RWPE1 (cell line): ENCODE measurements around the gene IL10RA.

Experiments used
- CTCF ChIA-PET: fragments of 350-600 bp; sonication (Branson Sonifier 250); formaldehyde crosslinking; extraction: SDS; loops from one replicate; lab custom pipeline; 2021; lab: Yijun Ruan, JAX
- POLR2A ChIA-PET: fragments of 400-600 bp; formaldehyde crosslinking; extraction: SDS; loops from one replicate; lab custom pipeline; 2020; ENCODE audit warnings: antibody characterized with exemption; ENCODE audit not compliant: low non-redundant PET; lab: Yijun Ruan, JAX
- DNase-seq: peaks from one replicate; pipeline ENCODE4 v3.0.0; 2012; ENCODE audit warnings: low spot score
- H3K27ac ChIP-seq: fragments of 450-650 bp; 2 replicates; pipeline ENCODE4 v1.5.1; 2017
- CTCF ChIP-seq: fragments of 450-650 bp; conservative IDR thresholded peaks from 2 replicates; pipeline ENCODE4 v1.5.1; 2017; ENCODE audit warnings: low read depth, mild to moderate bottlenecking

Gene IL10RA

GRCh38 chr11:118010738-118011461, 24.7 kb downstream of the IL10RA start:
- CTCF ChIA-PET = no interaction called here

GRCh38 chr11:118012083-118012669, 26.0 kb downstream of the IL10RA start:
- ChIA-PET POLR2A (no interaction called here), CTCF (interaction anchor here (0.6 kb wide), 1 partner anchor 227 kb away, joined by 3 read pairs; no protein-coding TSS in a partner anchor)
- H3K27ac ChIP-seq = peak overlapping the region; percentile 45
- no peak for TF ChIP-seq CTCF
- DNase-seq = peak; percentile 64

More at GRCh38 chr11:118010738-118011461, 24.7 kb downstream of the IL10RA start:
- no peak for DNase-seq
- POLR2A ChIA-PET = no interaction called here
- H3K27ac ChIP-seq = no peak overlapping the region; the same call in 1 of the 2 replicates
- TF ChIP-seq CTCF = no peak

GRCh38 chr11:118014022-118014421, 27.8 kb downstream of the IL10RA start:
- ChIA-PET POLR2A (no interaction called here), CTCF (no interaction called here)
- H3K27ac ChIP-seq = no peak overlapping the region
- TF ChIP-seq CTCF = no peak
- DNase-seq = no peak

- ChIA-PET CTCF (no interaction called here), POLR2A (no interaction called here)
- no peak for DNase-seq
- TF ChIP-seq CTCF = no peak
- no peak overlapping the region for H3K27ac ChIP-seq
Measured at GRCh38 chr11:118015385-118015841, 29.2 kb downstream of the IL10RA start.

GRCh38 chr11:118016104-118016503, 29.9 kb downstream of the IL10RA start:
- POLR2A ChIA-PET = no interaction called here
- CTCF ChIA-PET = no interaction called here
- no peak overlapping the region for H3K27ac ChIP-seq
- no peak for DNase-seq
- no peak for TF ChIP-seq CTCF

- POLR2A ChIA-PET = no interaction called here
- DNase-seq = no peak
- H3K27ac ChIP-seq = no peak overlapping the region
- TF ChIP-seq CTCF = no peak
- CTCF ChIA-PET = no interaction called here
Measured at GRCh38 chr11:118017111-118017510, 30.9 kb downstream of the IL10RA start.
